NT2/D1 (cell line): ENCODE data around the gene RELN.
A peak's percentile ranks its signal among the peaks of the same experiment; 100 is the strongest.
"Not testable (repeated sequence)": the region's sequence is repeated elsewhere in the genome, so short reads cannot be mapped to it uniquely, and the experiment has no call there.

Experiments
- DNase-seq: peaks from one replicate; pipeline ENCODE4 v3.0.0-alpha.2; 2011; ENCODE audit warnings: low read depth, low spot score
- H3K27me3 ChIP-seq: 2 replicates; pipeline ENCODE4 v1.6.0; 2011; ENCODE audit warnings: mild to moderate bottlenecking; ENCODE audit not compliant: insufficient read length, insufficient read depth
- H3K36me3 ChIP-seq: 2 replicates; pipeline ENCODE4 v1.6.1; 2011; ENCODE audit warnings: mild to moderate bottlenecking, low read length, mixed read lengths; ENCODE audit not compliant: insufficient read depth, insufficient read length
- H3K4me1 ChIP-seq: 2 replicates; pipeline ENCODE4 v1.5.1; 2011; ENCODE audit not compliant: insufficient read depth, insufficient read length
- H3K4me3 ChIP-seq: 2 replicates; pipeline ENCODE4 v1.5.1; 2011; ENCODE audit warnings: low read depth; ENCODE audit not compliant: insufficient read length
- H3K9ac ChIP-seq: 2 replicates; pipeline ENCODE4 v1.6.0; 2011; ENCODE audit warnings: low read depth; ENCODE audit not compliant: insufficient read length
- H3K9me3 ChIP-seq: 2 replicates; pipeline ENCODE4 v1.5.1; 2011; ENCODE audit warnings: mild to moderate bottlenecking, low read length; ENCODE audit not compliant: insufficient read depth
- SUZ12 ChIP-seq: IDR thresholded peaks from 2 replicates; pipeline ENCODE4 v1.6.1; 2011; ENCODE audit not compliant: insufficient read length, insufficient read depth; ENCODE audit errors: extremely low read depth
- YY1 ChIP-seq: IDR thresholded peaks from 2 replicates; pipeline ENCODE4 v1.6.1; 2011; ENCODE audit not compliant: insufficient read length, insufficient read depth
- ZNF274 ChIP-seq: IDR thresholded peaks from 2 replicates; pipeline ENCODE4 v1.6.1; 2011; ENCODE audit warnings: mild to moderate bottlenecking, low read depth, low read length

RELN gene

GRCh38 chr7:103525937-103526336 lies 463.5 kb downstream of the RELN start:
- no peak overlapping the region for H3K9ac ChIP-seq
- no peaks in the 10 kb centered on the region for H3K9me3 ChIP-seq
- no peaks in the 10 kb centered on the region for H3K36me3 ChIP-seq
- H3K4me1 ChIP-seq, result no peaks in the 10 kb centered on the region
- DNase-seq, result no peak
- no peaks in the 10 kb centered on the region for H3K27me3 ChIP-seq
- no peak overlapping the region for H3K4me3 ChIP-seq
- TF ChIP-seq YY1 (no peak), ZNF274 (no peak), SUZ12 (no peak)

- Histone ChIP-seq H3K4me1 (no peaks in the 10 kb centered on the region), H3K4me3 (no peak overlapping the region), H3K27me3 (no peaks in the 10 kb centered on the region), H3K9ac (no peak overlapping the region), H3K9me3 (no peaks in the 10 kb centered on the region), H3K36me3 (no peaks in the 10 kb centered on the region)
- TF ChIP-seq ZNF274 (no peak), SUZ12 (no peak), YY1 (no peak)
- DNase-seq, result peak; percentile 5
Measured at GRCh38 chr7:103524042-103524907, 465.2 kb downstream of the RELN start.

GRCh38 chr7:103521937-103522336 lies 467.5 kb downstream of the RELN start:
- Histone ChIP-seq H3K4me3 (no peak overlapping the region), H3K9me3 (no peaks in the 10 kb centered on the region), H3K4me1 (no peaks in the 10 kb centered on the region), H3K36me3 (no peaks in the 10 kb centered on the region), H3K9ac (no peak overlapping the region), H3K27me3 (no peaks in the 10 kb centered on the region)
- TF ChIP-seq ZNF274, result no peak
- no peak for TF ChIP-seq SUZ12
- no peak for TF ChIP-seq YY1
- no peak for DNase-seq

- DNase-seq, result peak; percentile 5
- no peak for TF ChIP-seq ZNF274
- TF ChIP-seq SUZ12, result no peak
- no peak for TF ChIP-seq YY1
Measured at GRCh38 chr7:103504505-103505135, 484.8 kb downstream of the RELN start.

GRCh38 chr7:103501206-103501605 lies 488.3 kb downstream of the RELN start:
- DNase-seq, result no peak
- H3K36me3 ChIP-seq, result no peaks in the 10 kb centered on the region
- H3K4me3 ChIP-seq, result no peak overlapping the region
- TF ChIP-seq ZNF274, result no peak
- TF ChIP-seq SUZ12, result no peak
- no peak for TF ChIP-seq YY1
- H3K9ac ChIP-seq, result no peak overlapping the region
- H3K27me3 ChIP-seq, result no peaks in the 10 kb centered on the region
- H3K4me1 ChIP-seq, result no peaks in the 10 kb centered on the region
- no peaks in the 10 kb centered on the region for H3K9me3 ChIP-seq

More at GRCh38 chr7:103504505-103505135, 484.8 kb downstream of the RELN start:
- H3K27me3 ChIP-seq, result no peaks in the 10 kb centered on the region
- no peaks in the 10 kb centered on the region for H3K9me3 ChIP-seq
- H3K9ac ChIP-seq, result no peak overlapping the region
- no peak overlapping the region for H3K4me3 ChIP-seq
- no peaks in the 10 kb centered on the region for H3K36me3 ChIP-seq
- no peaks in the 10 kb centered on the region for H3K4me1 ChIP-seq

- H3K4me3 ChIP-seq, result no peak overlapping the region
Measured at GRCh38 chr7:103499976-103500375, 489.5 kb downstream of the RELN start.

GRCh38 chr7:103487419-103487818 lies 502.0 kb downstream of the RELN start:
- Histone ChIP-seq H3K9ac (no peak overlapping the region), H3K4me1 (no peaks in the 10 kb centered on the region), H3K36me3 (no peaks in the 10 kb centered on the region), H3K9me3 (no peaks in the 10 kb centered on the region), H3K4me3 (no peak overlapping the region), H3K27me3 (no peaks in the 10 kb centered on the region)
- DNase-seq, result no peak
- no peak for TF ChIP-seq SUZ12
- no peak for TF ChIP-seq ZNF274
- no peak for TF ChIP-seq YY1

More at GRCh38 chr7:103499976-103500375, 489.5 kb downstream of the RELN start:
- Histone ChIP-seq H3K4me1 (no peaks in the 10 kb centered on the region), H3K27me3 (no peaks in the 10 kb centered on the region), H3K9ac (no peak overlapping the region), H3K36me3 (no peaks in the 10 kb centered on the region), H3K9me3 (no peaks in the 10 kb centered on the region)
- no peak for TF ChIP-seq ZNF274
- TF ChIP-seq YY1, result no peak
- TF ChIP-seq SUZ12, result no peak
- DNase-seq, result no peak

GRCh38 chr7:103486873-103487272 lies 502.6 kb downstream of the RELN start:
- not testable (repeated sequence) for H3K4me3 ChIP-seq, H3K27me3 ChIP-seq, H3K9ac ChIP-seq, H3K4me1 ChIP-seq, DNase-seq, H3K9me3 ChIP-seq, H3K36me3 ChIP-seq
